ENCODE measurements around the gene ARFIP2. TPM values are rescaled to one million over a fixed set of nuclear protein-coding genes. Genes with fewer than 3 reads are reported as not detected.

Gene ARFIP2
- total and polyA plus RNA-seq, 10 donors, result 23.4 to 72.7 (median 36.1) TPM

GRCh38 chr11:6452219-6452618 lies 28.9 kb downstream of the ARFIP2 start:
- no peak overlapping the region for H3K4me3 ChIP-seq
- 79 to 92% (median 91%) methylated on average over 3 of the region's 3 CpGs for WGBS, 5 donors

GRCh38 chr11:6448574-6448973 lies 32.6 kb downstream of the ARFIP2 start:
- H3K9me3 ChIP-seq, result no peaks in the 10 kb centered on the region
- H3K36me3 ChIP-seq, result peaks cover 0 to 63% (median 38%) of the 10 kb centered on the region in 6 donors
- no peak overlapping the region for H3K27ac ChIP-seq
- no peak for TF ChIP-seq POLR2AphosphoS5 (IDR thresholded peaks at IDR 0.05)
- no peak for TF ChIP-seq POLR2A (IDR thresholded peaks at IDR 0.05)
- no peak for TF ChIP-seq CTCF (IDR thresholded peaks at IDR 0.05 in 8 of 11, conservative IDR thresholded peaks at IDR 0.05 in 3 of 11)
- DNase-seq, result no peak
- H3K27me3 ChIP-seq (replicated peaks in 1 of 7), result no peaks in the 10 kb centered on the region
- 96 to 100% (median 98%) methylated on average over 3 of the region's 3 CpGs for WGBS, 5 donors
- intact Hi-C loops (cut with DNase I; ENCODE audit: low total_unique reads), result loop anchor here (10.0 kb wide), 1 partner anchor 56 kb away; no protein-coding TSS in a partner anchor
- peaks cover 0 to under 1% (median 0%) of the 10 kb centered on the region in 6 donors for H3K4me1 ChIP-seq
- H3K4me3 ChIP-seq, result no peak overlapping the region

More at GRCh38 chr11:6452219-6452618, 28.9 kb downstream of the ARFIP2 start:
- no peak for DNase-seq
- Histone ChIP-seq H3K36me3 (peaks cover 0 to 99% (median 74%) of the 10 kb centered on the region in 6 donors), H3K9me3 (no peaks in the 10 kb centered on the region), H3K4me1 (no peaks in the 10 kb centered on the region), H3K27me3 (replicated peaks in 1 of 7) (no peaks in the 10 kb centered on the region), H3K27ac (no peak overlapping the region)
- TF ChIP-seq CTCF (IDR thresholded peaks at IDR 0.05 in 8 of 11, conservative IDR thresholded peaks at IDR 0.05 in 3 of 11) (no peak), POLR2AphosphoS5 (IDR thresholded peaks at IDR 0.05) (no peak), POLR2A (IDR thresholded peaks at IDR 0.05) (no peak)
- intact Hi-C loops (cut with DNase I; ENCODE audit: low total_unique reads), result no loop called here

- intact Hi-C loops (cut with DNase I; ENCODE audit: low total_unique reads), result loop anchor here (5.0 to 10.0 kb wide), 2 partner anchors 61 to 66 kb away; no protein-coding TSS in a partner anchor
- Histone ChIP-seq H3K27ac (no peak overlapping the region), H3K4me1 (peaks cover 0 to 16% (median 2%) of the 10 kb centered on the region in 6 donors), H3K4me3 (no peak overlapping the region), H3K9me3 (no peaks in the 10 kb centered on the region), H3K36me3 (peaks cover 0 to 11% (median 3%) of the 10 kb centered on the region in 6 donors), H3K27me3 (replicated peaks in 1 of 7) (no peaks in the 10 kb centered on the region)
- 21 to 30% (median 26%) methylated on average over 5 of the region's 5 CpGs for WGBS, 5 donors
- DNase-seq, result peak; percentile 82
- TF ChIP-seq POLR2AphosphoS5 (IDR thresholded peaks at IDR 0.05), result peak in 1 of 3 donors; percentile 9
- peak; percentile 62 to 92 (median 82) for TF ChIP-seq CTCF (IDR thresholded peaks at IDR 0.05 in 8 of 11, conservative IDR thresholded peaks at IDR 0.05 in 3 of 11)
- TF ChIP-seq POLR2A (IDR thresholded peaks at IDR 0.05), result no peak
Measured at GRCh38 chr11:6443269-6444003, 37.7 kb downstream of the ARFIP2 start.

GRCh38 chr11:6442441-6442840 lies 38.7 kb downstream of the ARFIP2 start:
- no peak overlapping the region for H3K4me3 ChIP-seq
- no peak overlapping the region for H3K27ac ChIP-seq
- TF ChIP-seq POLR2AphosphoS5 (IDR thresholded peaks at IDR 0.05), result no peak
- no peak for TF ChIP-seq POLR2A (IDR thresholded peaks at IDR 0.05)
- TF ChIP-seq CTCF (IDR thresholded peaks at IDR 0.05 in 8 of 11, conservative IDR thresholded peaks at IDR 0.05 in 3 of 11), result no peak
- H3K27me3 ChIP-seq (replicated peaks in 1 of 7), result no peaks in the 10 kb centered on the region
- peaks cover 0 to 1% (median 0%) of the 10 kb centered on the region in 6 donors for H3K36me3 ChIP-seq
- DNase-seq, result no peak
- H3K9me3 ChIP-seq, result no peaks in the 10 kb centered on the region
- peaks cover 0 to 26% (median 9%) of the 10 kb centered on the region in 6 donors for H3K4me1 ChIP-seq
- WGBS, 5 donors, result 78 to 96% (median 93%) methylated on average over 4 of the region's 4 CpGs
- intact Hi-C loops (cut with DNase I; ENCODE audit: low total_unique reads), result loop anchor here (5.0 to 10.0 kb wide), 2 partner anchors 62 to 65 kb away; no protein-coding TSS in a partner anchor

Data from spleen (tissue), 11 donors.